ENCODE results near the gene SPATA24.
"Not testable (repeated sequence)": the region's sequence is repeated elsewhere in the genome, so short reads cannot be mapped to it uniquely, and the experiment has no call there.

The SPATA24 gene

DNA sequence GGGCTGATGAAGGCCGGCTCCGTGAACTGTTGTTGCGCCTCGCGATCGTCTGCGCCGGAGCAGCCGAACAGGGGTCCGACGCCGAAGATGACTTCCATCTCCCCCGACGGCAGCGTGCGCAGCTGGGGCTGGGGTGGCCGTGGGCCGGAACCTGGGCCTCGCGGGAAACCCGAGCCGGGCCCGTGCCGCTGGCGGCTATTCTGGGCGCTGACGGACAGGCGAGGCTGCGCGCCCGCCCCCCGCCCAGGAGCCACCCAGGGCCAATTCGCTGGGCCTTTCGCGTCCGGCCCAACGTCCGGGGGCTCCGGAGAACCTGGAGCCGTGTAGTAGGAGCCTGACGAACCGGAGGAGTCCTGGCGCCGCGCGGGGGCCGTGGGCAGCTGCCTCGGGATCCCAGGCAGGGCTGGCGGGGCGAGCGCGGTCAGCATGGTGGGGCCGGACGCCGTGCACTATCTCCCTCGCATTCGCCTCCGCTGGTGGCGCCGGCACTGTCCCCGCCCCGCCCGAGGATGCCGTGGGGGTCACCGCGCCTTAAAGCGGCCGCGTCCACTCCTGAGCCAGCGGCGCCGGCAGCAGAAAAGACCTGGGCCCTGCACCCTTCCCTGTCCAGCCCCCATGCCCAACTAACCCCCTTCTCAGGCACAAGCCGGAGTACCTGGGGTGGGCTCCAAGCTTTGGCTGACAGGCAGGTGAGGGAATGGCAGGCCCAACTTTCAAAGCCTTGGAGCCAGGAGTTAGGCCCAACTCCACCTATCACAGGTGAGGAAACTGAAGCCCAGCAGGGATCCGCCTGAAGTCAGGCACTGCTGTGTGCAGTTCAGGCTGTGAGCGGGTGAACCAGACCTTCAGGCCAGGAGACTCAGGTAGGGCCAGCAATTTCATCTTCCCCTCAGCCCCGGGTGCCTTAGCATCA lies 9.0 kb downstream of the SPATA24 start, which contains the start of gene PROB1:
TSS of gene PROB1 (minus strand) at position 451 of the 913 bp plus-strand sequence. CDS start at position 428, 23 bp downstream.
- DNase-seq: no peak

DNA sequence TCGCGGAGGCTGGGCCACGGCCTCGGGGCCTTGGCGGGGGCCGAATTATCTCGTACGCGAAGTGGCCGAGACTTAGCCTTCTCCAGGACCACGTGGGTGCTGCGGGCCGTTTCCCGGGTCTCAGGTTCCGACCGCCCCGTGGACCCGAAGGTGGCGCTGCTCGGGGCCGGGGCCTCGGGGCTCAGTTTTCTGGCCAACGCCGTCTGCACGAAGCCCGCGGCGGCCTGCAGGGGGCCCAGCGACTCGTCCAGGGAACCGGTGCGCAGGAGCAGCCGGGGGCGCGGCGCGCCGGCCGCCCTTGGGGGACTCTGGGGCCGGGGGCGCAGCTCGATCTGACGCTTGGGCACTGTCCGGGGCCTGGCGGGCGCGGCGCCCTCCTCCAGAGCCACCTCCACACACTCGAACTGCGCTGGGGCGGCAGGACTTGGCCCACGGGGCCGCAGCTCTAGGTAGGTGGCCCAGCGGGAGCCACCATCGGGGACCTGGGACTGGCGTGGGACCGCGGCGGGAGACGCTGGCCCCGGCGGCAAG lies 9.7 kb downstream of the SPATA24 start:
- DNase-seq: no peak

DNA sequence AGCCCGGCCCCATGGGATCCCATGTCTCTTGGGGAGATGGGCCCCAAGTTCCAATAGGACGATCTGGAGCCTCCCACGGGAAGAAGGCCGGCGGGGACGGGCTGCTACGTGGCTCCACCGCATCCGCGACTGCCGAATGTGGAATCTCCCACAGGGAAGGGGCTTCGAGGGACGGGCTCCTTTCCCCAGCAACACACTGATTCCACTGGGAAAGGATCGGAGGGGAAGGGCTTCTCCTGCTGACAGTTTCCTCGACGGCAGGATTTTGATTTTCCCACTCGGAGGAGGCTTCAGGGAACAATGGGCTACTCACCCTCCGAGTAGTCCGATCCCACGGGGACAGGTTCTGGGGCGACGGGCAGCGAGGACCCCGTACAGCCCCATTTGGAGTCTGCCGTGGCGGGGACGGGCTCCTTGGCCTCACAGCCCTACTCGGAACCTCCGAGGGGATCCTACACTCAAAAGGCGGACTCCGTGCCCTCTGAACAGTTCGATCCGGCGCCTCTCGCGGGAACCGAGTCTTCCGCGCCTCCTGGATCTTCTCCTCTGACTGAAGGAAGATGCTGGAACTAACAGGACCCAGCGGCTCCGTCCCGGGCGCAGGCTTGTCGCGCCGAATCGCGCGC lies 10.3 kb downstream of the SPATA24 start:
- no peak for DNase-seq

DNA sequence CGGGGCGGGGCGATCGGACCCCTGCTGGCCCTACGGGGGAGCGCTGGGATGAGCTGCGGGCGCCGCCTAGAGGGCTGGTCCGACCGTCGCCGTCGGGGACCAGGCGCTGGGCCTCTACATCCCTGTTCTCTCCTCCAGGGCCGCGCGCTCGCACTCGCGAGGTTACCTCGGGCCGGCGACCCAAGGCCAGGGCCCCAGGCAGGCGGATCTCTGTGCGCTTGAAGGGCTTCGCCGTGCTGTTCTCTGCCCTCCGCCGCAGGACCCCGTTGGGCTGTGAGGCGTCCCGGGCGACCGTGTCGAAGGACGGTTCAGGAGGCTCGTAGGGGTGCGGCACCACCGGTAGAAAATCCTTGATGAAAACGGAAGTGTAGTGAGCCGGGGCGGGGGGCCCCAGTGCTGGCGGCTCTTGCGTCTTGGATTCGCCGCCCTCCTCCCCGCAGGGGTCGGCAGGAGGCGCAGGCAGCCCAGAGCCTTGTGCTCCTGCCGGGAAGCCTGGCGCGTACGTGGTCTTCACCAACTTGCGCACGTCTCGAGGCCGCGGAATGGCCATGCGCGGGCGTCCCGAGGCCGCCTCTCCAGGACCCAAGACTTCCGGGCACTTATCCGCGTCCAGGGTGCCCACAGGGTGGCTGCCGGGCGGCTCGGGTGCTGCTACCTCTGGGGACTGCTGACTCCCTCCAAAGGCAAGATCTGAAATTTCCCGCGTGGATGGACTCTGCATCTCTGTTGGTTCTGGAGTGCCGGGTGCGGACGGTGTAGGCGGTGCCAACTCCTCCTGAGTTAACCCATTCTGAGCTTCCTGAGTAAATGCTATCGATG lies 11.0 kb downstream of the SPATA24 start:
- peak; percentile 88 for DNase-seq

DNA sequence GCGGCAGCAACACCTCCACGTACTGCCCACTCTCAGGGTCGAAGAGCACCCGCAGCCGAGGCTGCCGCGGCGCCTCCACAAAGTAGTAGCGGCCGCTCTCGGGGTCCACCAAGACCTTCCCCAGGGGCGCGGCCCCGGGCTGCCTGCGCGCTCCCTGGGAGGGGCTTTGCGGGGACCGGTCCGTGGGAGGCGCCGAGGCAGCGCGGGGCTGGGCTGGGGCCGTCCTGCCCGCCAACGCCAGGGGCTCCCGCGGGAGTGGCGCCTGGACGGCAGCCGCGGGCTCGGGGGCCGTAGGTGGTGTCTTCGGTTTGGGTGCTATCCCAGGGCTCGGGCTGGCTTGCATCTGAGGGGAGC lies 11.6 kb downstream of the SPATA24 start:
- DNase-seq: no peak

DNA sequence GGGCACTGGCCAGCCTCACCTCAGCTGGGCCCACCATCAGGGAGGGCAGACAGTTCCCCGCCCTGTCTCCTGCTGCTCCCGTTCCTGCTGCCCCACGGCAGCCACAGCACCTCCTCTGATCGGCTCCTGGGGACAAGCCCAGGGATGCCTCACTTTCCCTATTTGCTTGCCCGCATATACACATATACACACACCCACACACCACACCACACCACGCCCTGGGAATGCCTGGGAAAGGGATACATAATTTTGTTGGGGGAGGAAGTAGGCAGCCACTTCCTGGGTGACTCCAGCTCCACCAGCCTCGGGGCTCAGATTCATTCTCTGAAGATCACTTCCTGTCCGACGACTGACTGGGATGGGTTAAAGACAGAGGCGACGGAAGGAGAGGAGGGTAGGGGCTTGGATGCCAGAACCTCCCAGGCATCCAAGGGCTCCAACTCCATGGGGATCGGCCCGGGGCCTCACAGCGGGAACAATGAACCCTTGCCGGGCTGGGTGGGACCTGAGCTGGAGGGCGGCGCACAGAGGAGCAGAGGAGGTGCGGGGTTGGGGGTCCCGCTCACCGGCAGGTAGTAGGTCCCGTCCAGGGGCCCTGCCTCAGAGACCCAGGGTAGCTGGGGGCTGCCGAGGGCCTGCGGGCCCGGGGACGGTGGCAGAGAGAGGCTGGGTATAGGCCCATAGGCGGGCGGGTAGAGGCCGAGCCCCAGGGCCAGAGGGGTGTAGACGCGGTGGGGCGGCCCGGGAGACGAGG lies 12.1 kb downstream of the SPATA24 start:
- DNase-seq: no peak

DNA sequence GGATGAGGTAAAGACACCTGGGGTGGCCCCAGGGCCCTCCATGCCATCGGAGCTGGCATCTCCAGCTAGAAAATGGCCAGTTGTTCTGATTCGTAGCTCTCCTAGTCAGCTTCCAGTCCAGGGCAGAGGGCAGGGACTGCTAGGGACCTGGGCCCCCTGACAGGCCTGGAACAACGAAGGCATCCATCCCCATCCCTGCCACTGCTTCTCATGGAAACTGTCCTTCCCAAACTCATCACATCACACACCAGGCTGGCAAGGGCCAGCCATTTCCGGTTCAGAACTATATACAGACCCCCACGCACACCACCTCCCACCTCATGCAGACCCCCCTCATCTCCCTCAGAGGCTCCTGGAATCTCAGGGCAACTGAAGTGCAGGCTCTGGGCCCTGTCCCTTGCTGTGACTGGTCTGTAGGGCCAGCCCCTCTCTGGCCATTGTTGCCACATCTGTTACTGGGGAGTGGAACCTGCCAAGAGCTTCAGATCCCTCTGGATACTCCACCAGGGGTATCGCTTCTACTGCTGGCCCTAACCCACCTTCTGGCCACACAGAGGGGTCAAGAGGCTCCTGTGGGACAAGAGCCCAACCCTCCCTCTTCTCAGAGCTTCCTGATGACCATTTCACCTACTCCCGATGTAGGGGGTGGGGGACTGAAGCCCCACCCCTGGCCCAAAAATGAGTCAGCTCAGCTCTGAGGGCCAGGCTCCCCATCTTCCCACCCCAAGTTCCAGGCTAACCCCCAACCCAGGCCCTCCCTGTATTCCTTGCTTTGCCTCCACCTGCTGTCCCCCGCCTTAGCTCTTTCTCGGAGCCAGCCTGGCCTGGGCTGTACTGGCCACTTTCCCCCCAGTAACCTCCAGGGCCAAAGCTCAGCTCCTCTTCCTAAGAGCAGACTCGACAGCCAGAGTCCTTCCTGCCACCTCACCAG lies 13.0 kb downstream of the SPATA24 start:
- no peak for DNase-seq

DNA sequence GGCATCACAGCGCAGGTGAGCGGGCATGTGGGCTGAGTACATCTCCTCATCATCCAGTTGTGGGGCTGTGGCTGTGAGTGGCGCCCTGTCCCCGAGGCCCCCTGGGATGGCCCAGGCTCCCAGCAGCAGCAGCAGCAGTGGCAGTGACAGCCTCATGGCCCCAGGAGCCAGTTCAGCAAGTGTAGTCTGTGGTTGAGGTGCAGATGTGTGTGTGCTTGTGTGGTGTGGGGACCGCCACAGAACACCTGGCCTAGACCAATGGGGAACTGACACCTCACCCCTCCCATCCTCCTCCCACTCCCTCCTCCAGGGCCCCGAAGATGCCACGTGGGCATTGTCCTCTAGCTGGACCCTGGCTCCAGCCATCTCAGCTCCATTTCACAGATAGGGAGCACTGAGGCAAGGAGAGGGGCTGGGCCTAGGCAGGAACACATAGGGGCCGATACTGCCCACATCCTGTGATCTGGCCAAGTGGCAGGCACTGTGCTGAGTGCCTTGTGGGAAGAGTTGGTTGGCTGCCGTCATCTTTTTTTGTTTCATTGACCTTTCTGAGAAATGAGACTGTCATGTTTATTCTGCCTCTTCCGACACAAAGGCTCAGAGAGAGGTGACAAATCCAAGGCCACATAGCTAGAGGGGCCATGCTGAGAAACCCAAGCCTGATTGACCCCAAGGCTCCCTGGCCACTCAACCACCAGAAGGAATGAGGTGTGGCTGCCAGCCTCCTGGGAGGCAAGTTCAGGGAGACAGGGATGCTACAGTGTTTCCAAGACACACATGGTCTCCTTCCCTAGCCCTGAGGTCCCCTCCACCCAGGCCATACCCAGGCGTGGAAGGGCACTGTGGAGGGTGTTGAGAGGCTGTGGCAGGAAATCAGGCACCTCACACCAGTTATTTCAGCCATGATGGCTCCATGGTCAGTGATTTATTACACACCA lies 13.9 kb downstream of the SPATA24 start, which contains the start of gene MZB1:
TSS of gene MZB1 (minus strand) at position 213 of the 938 bp plus-strand sequence. CDS start at position 156, 57 bp downstream.
- peak; percentile 71 for DNase-seq

DNA sequence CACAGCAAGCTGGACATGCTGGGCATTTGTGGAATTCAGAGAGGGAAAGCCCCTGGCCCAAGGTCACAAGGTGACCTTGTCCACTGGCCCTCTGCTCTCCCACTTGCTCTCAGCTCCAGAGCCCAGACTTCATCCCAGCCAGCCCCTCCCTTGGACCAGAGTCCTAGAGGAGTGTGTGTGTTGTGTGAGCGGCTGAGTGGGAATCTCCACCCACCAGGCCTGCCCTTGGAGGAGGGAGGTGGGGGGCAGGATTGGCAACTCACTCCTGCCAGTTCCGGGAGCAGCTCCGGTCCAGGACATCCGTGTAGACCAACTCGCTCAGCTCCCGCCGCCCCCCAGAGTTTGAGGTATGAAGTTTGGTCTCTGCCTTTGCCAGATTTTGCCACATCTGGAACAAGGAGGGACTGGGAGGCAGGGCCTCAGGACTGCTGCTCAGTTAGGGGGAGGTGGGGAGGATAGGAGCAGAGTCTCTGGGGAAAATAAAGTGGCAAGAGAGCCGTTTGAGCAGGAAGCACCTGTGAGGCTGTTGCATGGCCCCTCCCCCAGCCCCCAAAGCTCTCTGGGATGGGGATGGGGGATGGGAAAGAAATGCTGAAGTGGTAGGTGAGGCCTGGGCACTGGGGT lies 15.6 kb downstream of the SPATA24 start:
- DNase-seq: no peak

DNA sequence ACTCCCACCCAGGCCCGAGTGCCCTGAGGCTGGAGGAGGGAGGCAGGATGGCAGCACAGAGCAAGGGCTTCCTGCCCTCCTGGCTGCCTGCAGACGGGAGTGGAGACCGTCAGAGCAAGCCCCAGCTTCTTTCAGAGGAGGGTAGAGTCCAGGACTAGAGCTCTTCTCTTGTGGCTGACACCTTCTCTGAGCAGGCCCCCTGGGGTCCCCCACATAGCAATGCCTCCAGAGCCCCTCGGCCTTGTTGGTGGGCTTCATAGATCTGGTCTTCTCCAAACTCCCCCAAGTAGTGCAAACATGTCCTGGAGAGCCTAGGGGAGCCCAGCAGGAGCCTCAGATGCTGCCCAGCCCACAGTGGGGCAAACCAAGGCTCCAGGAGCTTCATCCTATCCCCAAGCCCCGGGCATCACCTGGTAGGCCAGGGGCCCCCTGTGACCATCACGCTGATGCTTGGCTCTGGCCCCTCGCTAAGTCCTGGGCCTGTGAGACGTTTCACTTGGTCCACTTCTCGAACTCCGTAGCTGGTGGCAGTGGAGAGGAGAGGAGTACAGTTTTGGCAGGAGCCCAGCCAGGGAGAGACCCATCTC lies 16.2 kb downstream of the SPATA24 start:
- no peak for DNase-seq

DNA sequence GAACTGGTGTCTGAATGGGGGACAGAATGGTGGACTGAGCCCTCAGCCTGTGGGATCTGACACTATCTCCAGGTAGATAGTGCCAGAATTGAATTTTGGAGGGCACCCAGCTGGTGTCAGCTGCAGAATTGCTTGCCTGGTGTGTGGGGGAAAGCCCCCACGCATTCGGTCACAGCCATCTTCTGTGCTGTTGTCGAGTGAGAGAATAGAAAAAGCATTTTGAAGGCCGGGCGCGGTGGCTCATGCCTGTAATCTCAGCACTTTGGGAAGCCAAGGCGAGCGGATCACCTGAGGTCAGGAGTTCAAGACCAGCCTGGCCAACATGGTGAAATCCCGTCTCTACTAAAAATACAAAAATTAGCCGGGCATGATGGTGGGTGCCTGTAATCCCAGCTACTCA lies 16.9 kb downstream of the SPATA24 start:
- not testable (repeated sequence) for DNase-seq

DNA sequence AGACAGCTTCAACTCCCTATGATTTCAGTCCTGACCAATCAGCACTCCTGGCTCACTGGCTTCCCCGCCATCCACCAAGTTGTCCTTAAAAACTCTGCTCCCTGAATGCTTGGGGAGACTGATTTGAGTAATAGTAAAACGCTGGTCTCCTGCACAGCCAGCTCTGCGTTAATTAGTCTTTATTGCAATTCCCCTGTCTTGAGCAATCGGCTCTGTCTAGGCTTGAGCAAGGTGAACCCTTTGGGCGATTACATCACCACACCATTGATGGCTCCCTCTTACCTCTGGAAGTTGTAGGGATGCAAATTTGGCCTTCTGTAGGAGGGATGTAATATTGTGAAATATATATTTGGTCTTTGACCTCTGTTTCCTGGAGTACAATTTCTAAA lies 17.8 kb downstream of the SPATA24 start:
- DNase-seq: no peak

DNA sequence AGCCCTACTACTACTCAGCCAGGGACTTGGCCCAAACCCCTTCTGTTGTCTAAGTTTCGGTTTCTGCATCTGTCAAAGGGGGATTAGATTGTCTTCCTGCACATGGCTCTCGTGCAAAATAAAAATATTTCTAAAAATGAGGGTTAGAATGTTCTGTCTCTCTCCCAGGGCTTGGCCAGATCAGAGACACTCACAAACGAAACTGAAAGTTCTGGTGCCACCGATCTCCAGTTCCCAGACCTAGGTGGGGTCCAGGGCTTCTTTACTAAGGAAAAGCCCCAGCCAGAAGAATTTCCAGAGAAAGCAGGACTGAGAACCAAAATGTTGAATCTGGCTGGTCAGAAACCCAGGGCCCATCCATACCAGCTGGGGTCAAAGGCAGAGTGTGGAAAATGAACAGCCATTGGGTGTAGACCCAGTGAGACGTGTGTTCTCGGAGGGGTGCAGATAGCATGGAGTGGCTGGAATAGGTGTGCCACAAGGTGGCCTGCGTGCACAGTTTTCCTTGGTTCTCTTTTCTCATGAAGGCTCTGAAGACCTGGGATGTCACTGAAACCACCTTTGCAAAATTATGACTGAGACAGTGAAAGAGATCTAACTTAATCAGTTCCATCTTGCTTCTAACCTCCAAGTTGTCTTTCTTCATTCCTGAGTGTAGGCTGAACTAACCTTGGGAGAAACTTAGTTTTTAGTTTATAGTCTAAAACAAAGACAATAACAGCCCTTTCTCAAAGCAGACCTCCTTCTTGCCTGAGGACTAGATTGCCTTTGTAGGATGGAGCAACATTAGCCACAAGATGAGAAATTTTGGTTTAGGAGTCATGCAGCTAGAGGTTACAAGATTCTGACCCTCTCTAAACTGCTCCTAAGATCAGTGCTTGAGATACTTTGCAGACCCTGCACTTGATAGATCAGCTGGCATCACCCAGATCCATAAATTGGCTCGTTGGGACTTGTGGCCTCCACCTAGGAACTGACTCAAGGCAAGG lies 18.5 kb downstream of the SPATA24 start:
- DNase-seq: no peak

DNA sequence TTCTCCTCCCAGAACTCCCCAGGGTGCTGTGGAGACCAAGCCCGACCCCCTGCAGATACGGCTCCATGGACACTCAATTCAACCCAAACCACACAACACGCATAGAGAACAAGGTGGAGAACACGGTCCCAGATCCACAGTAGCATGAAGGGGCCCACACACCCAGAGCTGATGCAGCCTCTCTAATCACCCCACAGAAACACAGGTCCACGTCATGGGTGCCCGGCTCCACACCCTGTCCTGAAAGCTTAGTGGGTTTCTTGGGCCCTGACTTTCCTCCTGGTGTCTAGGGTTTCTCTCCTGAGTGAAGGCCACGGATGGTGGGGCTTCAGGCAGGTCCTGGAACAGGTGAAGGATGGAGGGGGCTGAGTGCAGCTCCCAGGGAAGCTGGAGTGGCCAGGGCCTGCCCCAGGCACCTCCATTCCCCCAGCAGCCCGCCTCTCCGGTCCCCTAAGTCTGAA lies 19.3 kb downstream of the SPATA24 start:
- no peak for DNase-seq

DNA sequence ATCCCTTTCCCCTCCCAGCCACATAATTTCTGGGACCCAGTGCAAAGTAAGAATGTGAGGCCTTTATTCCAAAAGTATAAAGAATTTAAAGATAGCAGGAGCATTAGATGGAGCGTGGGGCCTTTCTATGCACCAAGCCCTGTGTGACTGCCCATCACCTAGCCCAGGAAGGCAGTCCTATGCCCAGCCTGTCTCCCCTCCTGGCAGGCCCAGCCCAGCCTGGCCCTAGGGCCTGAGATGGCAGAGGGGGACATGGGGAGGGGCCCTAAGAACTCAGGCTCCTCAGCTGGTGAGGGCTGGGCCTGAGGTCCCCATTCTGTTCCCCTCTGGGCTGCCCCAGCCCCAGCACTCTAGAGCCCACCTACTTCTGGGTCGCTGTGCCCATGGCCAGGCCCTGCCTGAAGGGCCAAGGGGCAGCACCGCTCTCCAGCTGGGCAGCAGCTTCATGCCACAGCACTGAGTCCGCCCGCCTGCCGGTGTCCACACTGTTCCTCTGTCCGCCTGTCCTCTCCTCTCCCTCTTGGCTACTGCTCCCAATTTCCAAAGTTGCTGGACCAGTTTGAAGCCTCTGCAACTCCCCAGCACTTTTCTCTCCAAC lies 19.8 kb downstream of the SPATA24 start:
- no peak for DNase-seq

DNA sequence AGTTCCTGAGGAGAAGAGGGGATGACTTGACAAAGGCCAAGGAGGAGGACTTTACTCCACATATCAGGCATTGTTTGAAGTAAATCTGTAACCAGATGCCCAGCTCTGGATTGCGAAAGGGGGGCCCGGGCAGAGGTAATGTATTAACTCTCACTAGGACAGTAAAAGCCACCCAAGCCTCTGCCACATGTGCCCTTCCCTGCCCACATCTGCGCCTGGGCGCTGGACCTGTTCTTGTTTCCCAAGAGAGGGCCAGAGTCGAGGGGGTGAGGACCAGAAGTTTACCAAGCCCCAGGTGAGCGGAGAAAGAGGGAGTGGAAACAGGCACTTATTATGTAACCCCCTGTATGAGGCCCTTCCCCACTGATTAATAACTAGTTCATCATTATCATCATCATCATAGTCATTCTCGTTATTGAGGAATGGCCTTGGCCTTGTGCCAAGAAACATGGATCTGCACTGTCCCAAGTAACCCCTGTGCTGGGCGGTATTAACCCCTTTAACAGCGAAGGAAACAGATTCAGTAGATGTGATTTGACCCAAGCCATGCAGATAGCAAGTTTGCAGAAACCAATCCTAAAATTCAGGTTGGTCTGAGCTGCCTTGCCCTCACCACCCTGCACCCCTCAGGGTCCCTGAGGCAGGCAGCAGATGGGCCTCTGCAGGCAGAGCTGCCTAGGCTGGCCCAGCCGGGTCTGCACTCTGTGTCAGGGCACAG lies 20.5 kb downstream of the SPATA24 start, which contains the start of gene SLC23A1:
TSS of gene SLC23A1 (minus strand) at position 23 of the 718 bp plus-strand sequence. CDS start 44 bp downstream, outside the sequence.
- DNase-seq: no peak

Data from stimulated activated CD4-positive, alpha-beta T cell treated with anti-CD3 and anti-CD28 coated beads, Interleukin-1b, Interleukin-23, amount 100 ng/mL, for 48 hours (primary cell).